SU-DHL-6 (cell line): ENCODE data around the gene CDH13.

ENCODE experiments used
- H2AFZ ChIP-seq: fragments of 200-600 bp; sonication (generic); 2 replicates; pipeline ENCODE4 v1.6.1; 2014; ENCODE audit warnings: low read depth, mild to moderate bottlenecking, moderate library complexity, mixed read lengths, antibody characterized with exemption, low read length; ENCODE audit not compliant: severe bottlenecking
- H3F3A ChIP-seq: fragments of 200-600 bp; shearing (Covaris generic); 2 replicates; pipeline ENCODE4 v1.6.0; 2016; ENCODE audit warnings: antibody characterized with exemption, mild to moderate bottlenecking; ENCODE audit not compliant: insufficient read depth
- H3K27ac ChIP-seq: fragments of 200-600 bp; sonication (generic); 2 replicates; pipeline ENCODE4 v1.5.1; 2016; ENCODE audit warnings: low read depth, mild to moderate bottlenecking, low read length, moderate library complexity, mixed read lengths
- H3K27me3 ChIP-seq: fragments of 200-600 bp; sonication (generic), shearing (Covaris generic); 2 replicates; pipeline ENCODE4 v1.6.0; 2014; ENCODE audit warnings: mild to moderate bottlenecking, low read length
- H3K36me3 ChIP-seq: fragments of 200-600 bp; sonication (generic); 2 replicates; pipeline ENCODE4 v1.6.1; 2014; ENCODE audit warnings: mild to moderate bottlenecking, low read length, mixed read lengths
- H3K4me2 ChIP-seq: fragments of 300-600, 200-600 bp; shearing (Covaris generic), sonication (generic); 2 replicates; pipeline ENCODE4 v1.6.0; 2014; ENCODE audit warnings: low read length, low read depth, mild to moderate bottlenecking; ENCODE audit not compliant: poor library complexity, severe bottlenecking
- H3K4me3 ChIP-seq: fragments of 200-600 bp; sonication (generic); 2 replicates; pipeline ENCODE4 v1.5.1; 2014; ENCODE audit warnings: antibody characterized with exemption, low read length, mild to moderate bottlenecking, mixed read lengths; ENCODE audit not compliant: insufficient read depth, poor library complexity, severe bottlenecking
- H3K79me2 ChIP-seq: fragments of 200-600 bp; sonication (generic); 2 replicates; pipeline ENCODE4 v1.6.1; 2014; ENCODE audit warnings: mild to moderate bottlenecking, low read length, moderate library complexity; ENCODE audit not compliant: insufficient read depth
- H3K9ac ChIP-seq: fragments of 200-600 bp; sonication (generic); 2 replicates; pipeline ENCODE4 v1.7.0; 2014; ENCODE audit warnings: mild to moderate bottlenecking, low read length
- H3K9me2 ChIP-seq: fragments of 200-600 bp; sonication (generic); replicated peaks from 2 replicates; pipeline ENCODE4 v1.6.1; 2014; ENCODE audit warnings: low read length; ENCODE audit not compliant: insufficient read depth
- H3K9me3 ChIP-seq: fragments of 200-600 bp; sonication (generic); 2 replicates; pipeline ENCODE4 v1.6.1; 2014; ENCODE audit warnings: low read length, mixed read lengths; ENCODE audit not compliant: insufficient read depth
- H4K20me1 ChIP-seq: fragments of 200-600 bp; sonication (generic); 2 replicates; pipeline ENCODE4 v1.6.1; 2014; ENCODE audit warnings: low read depth, mild to moderate bottlenecking, antibody characterized with exemption, low read length, moderate library complexity, mixed read lengths
- CTCF ChIP-seq: fragments of 200-600 bp; sonication (generic); IDR thresholded peaks from one replicate; pipeline ENCODE4 v1.5.1; 2017; ENCODE audit warnings: antibody characterized with exemption, mild to moderate bottlenecking, low read length, moderate library complexity; ENCODE audit not compliant: insufficient read depth, poor library complexity, severe bottlenecking
- EZH2phosphoT487 ChIP-seq: fragments of 200-600 bp; sonication (generic), shearing (Covaris generic); conservative IDR thresholded peaks from 2 replicates; pipeline ENCODE4 v1.6.1; 2018; ENCODE audit warnings: mild to moderate bottlenecking, antibody characterized with exemption, low read length, moderate library complexity, mixed read lengths

CDH13 gene

GRCh38 chr16:82776470-82777146, 149.8 kb downstream of the CDH13 start:
- no peak overlapping the region for H3K9ac ChIP-seq
- H3K79me2 ChIP-seq = no peaks in the 10 kb centered on the region
- H3K27ac ChIP-seq = no peak overlapping the region
- TF ChIP-seq CTCF (no peak), EZH2phosphoT487 (no peak)
- H3K4me3 ChIP-seq = no peak overlapping the region
- H3K27me3 ChIP-seq = no peaks in the 10 kb centered on the region; the same call in 1 of the 2 replicates
- H2AFZ ChIP-seq = no peak overlapping the region
- H3K36me3 ChIP-seq = no peaks in the 10 kb centered on the region
- no peaks in the 10 kb centered on the region for H3K9me2 ChIP-seq
- H3K9me3 ChIP-seq = no peaks in the 10 kb centered on the region
- H3K4me2 ChIP-seq = no peak overlapping the region
- no peaks in the 10 kb centered on the region for H4K20me1 ChIP-seq
- H3F3A ChIP-seq = no peaks in the 10 kb centered on the region

GRCh38 chr16:82782715-82783251, 156.0 kb downstream of the CDH13 start:
- no peak overlapping the region for H2AFZ ChIP-seq

GRCh38 chr16:82783933-82784572, 157.3 kb downstream of the CDH13 start:
- H3K36me3 ChIP-seq = no peaks in the 10 kb centered on the region
- no peak for TF ChIP-seq EZH2phosphoT487
- no peak for TF ChIP-seq CTCF
- no peaks in the 10 kb centered on the region for H3K9me3 ChIP-seq
- H3K4me3 ChIP-seq = no peak overlapping the region
- H3K27me3 ChIP-seq = no peaks in the 10 kb centered on the region; the same call in 1 of the 2 replicates
- H2AFZ ChIP-seq = no peak overlapping the region
- no peaks in the 10 kb centered on the region for H3K79me2 ChIP-seq
- H3K4me2 ChIP-seq = no peak overlapping the region
- no peak overlapping the region for H3K9ac ChIP-seq
- no peak overlapping the region for H3K27ac ChIP-seq
- H3F3A ChIP-seq = no peaks in the 10 kb centered on the region
- H4K20me1 ChIP-seq = no peaks in the 10 kb centered on the region
- no peaks in the 10 kb centered on the region for H3K9me2 ChIP-seq

More at GRCh38 chr16:82782715-82783251, 156.0 kb downstream of the CDH13 start:
- H3K4me3 ChIP-seq = no peak overlapping the region
- no peaks in the 10 kb centered on the region for H3K36me3 ChIP-seq
- H4K20me1 ChIP-seq = no peaks in the 10 kb centered on the region
- no peak overlapping the region for H3K27ac ChIP-seq
- no peaks in the 10 kb centered on the region for H3K9me3 ChIP-seq
- H3K79me2 ChIP-seq = no peaks in the 10 kb centered on the region
- no peak overlapping the region for H3K9ac ChIP-seq
- H3K9me2 ChIP-seq = no peaks in the 10 kb centered on the region
- H3K4me2 ChIP-seq = no peak overlapping the region
- no peaks in the 10 kb centered on the region for H3F3A ChIP-seq
- TF ChIP-seq CTCF = no peak
- TF ChIP-seq EZH2phosphoT487 = no peak
- H3K27me3 ChIP-seq = no peaks in the 10 kb centered on the region; the same call in 1 of the 2 replicates
